Measurements from ENCODE around the gene PHETA1.
A peak's percentile ranks its signal among the peaks of the same experiment; 100 is the strongest.

Gene PHETA1

GRCh38 chr12:111413442-111414086 is 44.7 kb upstream of the PHETA1 start:
- in situ Hi-C loops (cut with HindIII; ENCODE audit: low pct_ligation_motif_present, low sequenced_read_pairs) = no loop called here
- Histone ChIP-seq H3K27ac (peak overlapping the region; percentile 83), H3K36me3 (replicated peaks) (peaks cover 18% of the 10 kb centered on the region), H3K27me3 (replicated peaks) (no peaks in the 10 kb centered on the region), H3K4me3 (ENCODE audit: low read depth, low read length) (no peak overlapping the region)
- DNase-seq = peak; percentile 62
- no peak for TF ChIP-seq CTCF (IDR thresholded peaks at IDR 0.05; ENCODE audit: low read depth, low read length, missing control alignments)

GRCh38 chr12:111412830-111413441 is 44.0 kb upstream of the PHETA1 start:
- Histone ChIP-seq H3K36me3 (replicated peaks) (peaks cover 16% of the 10 kb centered on the region), H3K27me3 (replicated peaks) (no peaks in the 10 kb centered on the region), H3K27ac (peak overlapping the region; percentile 83), H3K4me3 (ENCODE audit: low read depth, low read length) (no peak overlapping the region)
- no peak for DNase-seq
- in situ Hi-C loops (cut with HindIII; ENCODE audit: low pct_ligation_motif_present, low sequenced_read_pairs) = no loop called here
- TF ChIP-seq CTCF (IDR thresholded peaks at IDR 0.05; ENCODE audit: low read depth, low read length, missing control alignments) = no peak

- TF ChIP-seq CTCF (IDR thresholded peaks at IDR 0.05; ENCODE audit: low read depth, low read length, missing control alignments) = no peak
- peak overlapping the region; percentile 83 for H3K27ac ChIP-seq
Observed at GRCh38 chr12:111412007-111412829, 43.3 kb upstream of the PHETA1 start.

GRCh38 chr12:111411185-111411764 is 42.4 kb upstream of the PHETA1 start:
- TF ChIP-seq CTCF (IDR thresholded peaks at IDR 0.05; ENCODE audit: low read depth, low read length, missing control alignments) = no peak
- DNase-seq = no peak
- no peaks in the 10 kb centered on the region for H3K27me3 ChIP-seq (replicated peaks)
- in situ Hi-C loops (cut with HindIII; ENCODE audit: low pct_ligation_motif_present, low sequenced_read_pairs) = no loop called here
- H3K4me3 ChIP-seq (ENCODE audit: low read depth, low read length) = no peak overlapping the region
- peak overlapping the region; percentile 83 for H3K27ac ChIP-seq
- H3K36me3 ChIP-seq (replicated peaks) = peaks cover 10% of the 10 kb centered on the region

More at GRCh38 chr12:111412007-111412829, 43.3 kb upstream of the PHETA1 start:
- DNase-seq = no peak
- in situ Hi-C loops (cut with HindIII; ENCODE audit: low pct_ligation_motif_present, low sequenced_read_pairs) = no loop called here
- no peak overlapping the region for H3K4me3 ChIP-seq (ENCODE audit: low read depth, low read length)
- no peaks in the 10 kb centered on the region for H3K27me3 ChIP-seq (replicated peaks)
- peaks cover 16% of the 10 kb centered on the region for H3K36me3 ChIP-seq (replicated peaks)

- H3K27ac ChIP-seq = peak overlapping the region; percentile 83
- in situ Hi-C loops (cut with HindIII; ENCODE audit: low pct_ligation_motif_present, low sequenced_read_pairs) = no loop called here
- DNase-seq = no peak
- TF ChIP-seq CTCF (IDR thresholded peaks at IDR 0.05; ENCODE audit: low read depth, low read length, missing control alignments) = no peak
- peak overlapping the region; percentile 32 for H3K4me3 ChIP-seq (ENCODE audit: low read depth, low read length)
- peaks cover 7% of the 10 kb centered on the region for H3K36me3 ChIP-seq (replicated peaks)
- H3K27me3 ChIP-seq (replicated peaks) = no peaks in the 10 kb centered on the region
Observed at GRCh38 chr12:111410431-111411184, 41.7 kb upstream of the PHETA1 start.
